Raji (cell line): ENCODE data around the gene AIDA.
A peak's percentile ranks its signal among the peaks of the same experiment; 100 is the strongest.

Experiments
- POLR2A ChIP-seq: IDR thresholded peaks from 2 replicates; pipeline ENCODE4 v1.6.1; 2011; ENCODE audit warnings: low read depth, low read length, control low read depth; ENCODE audit not compliant: insufficient read depth

Gene AIDA

GRCh38 chr1:222716393-222716792 lies 4.1 kb upstream of the AIDA start:
- no peak for TF ChIP-seq POLR2A

- TF ChIP-seq POLR2A: peak; percentile 62
Observed at GRCh38 chr1:222713091-222713961, 1.0 kb upstream of the AIDA start.

- TF ChIP-seq POLR2A: 0 out of 2 replicates have a peak, but pooled peaks have one; percentile 15
Observed at GRCh38 chr1:222711319-222712252, 705 bp downstream of the AIDA start.

- TF ChIP-seq POLR2A: no peak
Observed at GRCh38 chr1:222709700-222710153, 2.6 kb downstream of the AIDA start.

- no peak for TF ChIP-seq POLR2A
Observed at GRCh38 chr1:222706815-222707214, 5.5 kb downstream of the AIDA start.

- no peak for TF ChIP-seq POLR2A
Observed at GRCh38 chr1:222704260-222704659, 8.0 kb downstream of the AIDA start.

GRCh38 chr1:222702210-222702609 lies 10.1 kb downstream of the AIDA start:
- no peak for TF ChIP-seq POLR2A

- TF ChIP-seq POLR2A: no peak
Observed at GRCh38 chr1:222697826-222698225, 14.5 kb downstream of the AIDA start.

GRCh38 chr1:222697203-222697602 lies 15.1 kb downstream of the AIDA start:
- no peak for TF ChIP-seq POLR2A

GRCh38 chr1:222696741-222697140 lies 15.6 kb downstream of the AIDA start:
- TF ChIP-seq POLR2A: no peak

- TF ChIP-seq POLR2A: no peak
Observed at GRCh38 chr1:222694927-222695326, 17.4 kb downstream of the AIDA start.

GRCh38 chr1:222691016-222691415 lies 21.3 kb downstream of the AIDA start:
- TF ChIP-seq POLR2A: no peak

GRCh38 chr1:222680080-222680479 lies 32.2 kb downstream of the AIDA start:
- no peak for TF ChIP-seq POLR2A

- no peak for TF ChIP-seq POLR2A
Observed at GRCh38 chr1:222670110-222670509, 42.2 kb downstream of the AIDA start.

- TF ChIP-seq POLR2A: no peak
Observed at GRCh38 chr1:222665964-222666363, 46.3 kb downstream of the AIDA start.
